ENCODE results near the gene HNF4A. TPM values are rescaled to one million over a fixed set of nuclear protein-coding genes. Genes with fewer than 3 reads are reported as not detected.

The HNF4A gene
- total and polyA plus RNA-seq, 9 donors: 0.07 to 1.5 (median 0.25) TPM

DNA sequence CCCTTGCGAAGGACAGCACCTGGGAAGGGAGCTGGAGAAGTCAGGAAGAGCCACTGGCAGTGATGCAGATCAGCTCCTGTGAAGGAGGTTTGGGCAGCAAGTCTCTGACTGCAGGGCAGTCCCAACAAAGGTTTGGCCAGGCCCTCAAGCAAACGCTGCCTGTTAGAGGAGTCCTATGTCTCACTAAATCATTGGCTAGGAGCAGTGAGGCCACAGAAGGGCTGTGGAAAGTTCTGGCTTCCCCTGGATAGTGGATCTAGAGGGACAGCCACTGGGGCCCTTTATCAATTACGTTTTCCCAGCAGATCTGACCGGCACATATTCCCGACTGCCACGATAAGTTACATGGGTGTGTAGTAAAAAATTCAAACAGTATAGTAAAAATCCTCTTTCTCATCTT is 122.7 kb downstream of the HNF4A start:
- Histone ChIP-seq H3K4me3 (no peak overlapping the region), H3K27ac (no peak overlapping the region), H3K27me3 (no peaks in the 10 kb centered on the region), H3K36me3 (no peaks in the 10 kb centered on the region), H3K9me3 (no peaks in the 10 kb centered on the region), H3K4me1 (ENCODE audit: insufficient read depth) (peaks cover 6% of the 10 kb centered on the region)
- no peak for TF ChIP-seq EP300 (IDR thresholded peaks at IDR 0.05)
- TF ChIP-seq POLR2A (IDR thresholded peaks at IDR 0.05): no peak
- TF ChIP-seq, protein P1, sequence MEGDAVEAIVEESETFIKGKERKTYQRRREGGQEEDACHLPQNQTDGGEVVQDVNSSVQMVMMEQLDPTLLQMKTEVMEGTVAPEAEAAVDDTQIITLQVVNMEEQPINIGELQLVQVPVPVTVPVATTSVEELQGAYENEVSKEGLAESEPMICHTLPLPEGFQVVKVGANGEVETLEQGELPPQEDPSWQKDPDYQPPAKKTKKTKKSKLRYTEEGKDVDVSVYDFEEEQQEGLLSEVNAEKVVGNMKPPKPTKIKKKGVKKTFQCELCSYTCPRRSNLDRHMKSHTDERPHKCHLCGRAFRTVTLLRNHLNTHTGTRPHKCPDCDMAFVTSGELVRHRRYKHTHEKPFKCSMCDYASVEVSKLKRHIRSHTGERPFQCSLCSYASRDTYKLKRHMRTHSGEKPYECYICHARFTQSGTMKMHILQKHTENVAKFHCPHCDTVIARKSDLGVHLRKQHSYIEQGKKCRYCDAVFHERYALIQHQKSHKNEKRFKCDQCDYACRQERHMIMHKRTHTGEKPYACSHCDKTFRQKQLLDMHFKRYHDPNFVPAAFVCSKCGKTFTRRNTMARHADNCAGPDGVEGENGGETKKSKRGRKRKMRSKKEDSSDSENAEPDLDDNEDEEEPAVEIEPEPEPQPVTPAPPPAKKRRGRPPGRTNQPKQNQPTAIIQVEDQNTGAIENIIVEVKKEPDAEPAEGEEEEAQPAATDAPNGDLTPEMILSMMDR (IDR thresholded peaks at IDR 0.05): no peak
- intact Hi-C loops (cut with DNase I): loop anchor here in 3 of 4 donors (5.0 to 10.0 kb wide), 2 partner anchors 134 to 137 kb away; no protein-coding TSS in a partner anchor
- no peak for DNase-seq
- WGBS, 3 donors: 56 to 63% (median 56%) methylated on average over 6 of the region's 6 CpGs

DNA sequence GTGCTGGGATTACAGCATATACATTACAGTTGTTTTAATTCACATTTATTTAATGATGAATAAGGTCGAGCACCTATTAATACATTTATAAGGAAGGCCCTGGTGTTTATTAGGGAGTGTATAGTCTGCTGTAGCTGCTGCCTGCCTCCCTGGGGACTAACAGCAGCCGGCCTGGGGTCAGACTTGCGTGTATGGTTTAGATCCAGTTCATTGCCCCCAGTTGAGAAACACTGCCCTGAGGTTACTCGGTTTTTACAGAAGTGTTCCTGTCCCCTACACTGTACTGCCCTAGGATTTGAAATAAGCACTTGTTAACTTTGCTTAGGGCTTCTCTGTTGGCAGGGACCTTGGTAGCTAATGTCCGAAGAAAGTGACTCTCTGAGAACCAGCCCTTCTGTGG is 124.1 kb downstream of the HNF4A start:
- no peak for TF ChIP-seq POLR2A (IDR thresholded peaks at IDR 0.05)
- TF ChIP-seq, protein P1 (IDR thresholded peaks at IDR 0.05): no peak
- no peak for TF ChIP-seq EP300 (IDR thresholded peaks at IDR 0.05)
- Histone ChIP-seq H3K4me3 (no peak overlapping the region), H3K27me3 (no peaks in the 10 kb centered on the region), H3K27ac (no peak overlapping the region), H3K4me1 (ENCODE audit: insufficient read depth) (peaks cover 6% of the 10 kb centered on the region), H3K9me3 (no peaks in the 10 kb centered on the region), H3K36me3 (no peaks in the 10 kb centered on the region)
- 83 to 86% (median 84%) methylated on average over 5 of the region's 5 CpGs for WGBS, 3 donors
- intact Hi-C loops (cut with DNase I): loop anchor here in 3 of 4 donors (5.0 to 10.0 kb wide), 2 partner anchors 133 to 135 kb away; no protein-coding TSS in a partner anchor
- no peak for DNase-seq

DNA sequence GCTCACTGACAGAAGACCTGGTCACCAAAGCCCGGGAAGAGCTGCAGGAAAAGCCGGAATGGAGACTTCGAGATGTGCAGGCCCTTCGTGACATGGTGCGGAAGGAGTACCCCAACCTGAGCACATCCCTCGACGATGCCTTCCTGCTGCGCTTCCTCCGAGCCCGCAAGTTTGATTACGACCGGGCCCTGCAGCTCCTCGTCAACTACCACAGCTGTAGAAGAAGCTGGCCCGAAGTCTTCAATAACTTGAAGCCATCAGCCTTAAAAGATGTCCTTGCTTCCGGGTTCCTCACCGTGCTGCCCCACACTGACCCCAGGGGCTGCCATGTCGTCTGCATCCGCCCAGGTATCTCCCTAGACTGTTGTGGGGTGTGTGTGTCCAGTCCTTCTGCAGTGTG is 124.6 kb downstream of the HNF4A start:
- Histone ChIP-seq H3K27me3 (no peaks in the 10 kb centered on the region), H3K36me3 (no peaks in the 10 kb centered on the region), H3K9me3 (no peaks in the 10 kb centered on the region), H3K4me3 (no peak overlapping the region), H3K4me1 (ENCODE audit: insufficient read depth) (peaks cover 6% of the 10 kb centered on the region), H3K27ac (no peak overlapping the region)
- no peak for TF ChIP-seq EP300 (IDR thresholded peaks at IDR 0.05)
- no peak for TF ChIP-seq POLR2A (IDR thresholded peaks at IDR 0.05)
- TF ChIP-seq, protein P1 (IDR thresholded peaks at IDR 0.05): no peak
- intact Hi-C loops (cut with DNase I): no loop called here
- no peak for DNase-seq
- 92 to 95% (median 94%) methylated on average over 18 of the region's 18 CpGs for WGBS, 3 donors

DNA sequence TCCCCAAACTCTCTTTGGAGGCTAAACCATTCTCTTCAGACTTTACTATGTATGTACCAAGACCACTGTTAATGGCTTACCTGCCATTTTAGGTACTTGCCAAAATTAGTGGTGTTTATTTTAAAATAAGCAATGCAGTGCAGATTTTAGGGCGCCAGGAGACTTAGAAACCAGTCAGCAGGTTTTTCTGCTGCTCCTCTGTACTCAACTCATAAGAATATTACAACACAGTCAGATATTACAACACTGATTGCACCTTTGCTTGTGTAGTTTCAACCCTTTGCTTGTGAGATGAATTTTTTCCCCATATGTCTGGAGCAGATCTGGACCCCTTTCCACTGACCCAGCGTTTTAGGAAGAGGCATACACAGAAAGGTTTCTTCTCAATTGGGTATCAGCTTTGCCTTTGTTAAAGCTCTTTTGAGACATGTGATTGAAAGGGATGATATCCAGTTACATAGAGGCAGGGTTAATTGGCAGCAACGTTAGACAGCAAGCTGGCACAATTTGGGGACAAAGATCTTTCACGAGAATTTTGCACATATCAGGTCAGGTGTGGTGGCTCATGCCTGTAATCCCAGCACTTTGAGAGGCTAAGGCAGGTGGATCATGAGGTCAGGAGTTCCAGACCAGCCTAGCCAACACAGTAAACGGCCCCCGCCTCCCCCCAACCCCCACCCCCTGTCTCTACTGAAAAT is 126.4 kb downstream of the HNF4A start:
- Histone ChIP-seq H3K27ac (no peak overlapping the region), H3K9me3 (no peaks in the 10 kb centered on the region), H3K27me3 (no peaks in the 10 kb centered on the region), H3K4me1 (ENCODE audit: insufficient read depth) (no peaks in the 10 kb centered on the region), H3K36me3 (no peaks in the 10 kb centered on the region), H3K4me3 (no peak overlapping the region)
- intact Hi-C loops (cut with DNase I): no loop called here
- 78 to 89% (median 79%) methylated on average over 6 of the region's 6 CpGs for WGBS, 3 donors
- DNase-seq: no peak
- TF ChIP-seq, protein P1 (IDR thresholded peaks at IDR 0.05): no peak
- TF ChIP-seq EP300 (IDR thresholded peaks at IDR 0.05) (no peak), POLR2A (IDR thresholded peaks at IDR 0.05) (no peak)

Measured in ovary (tissue), 9 donors.